ENCODE measurements around the gene SLC39A2. TPM values are rescaled to one million over a fixed set of nuclear protein-coding genes. Genes with fewer than 3 reads are reported as not detected.

SLC39A2 gene
- total RNA-seq, 4 donors from 2014 or later, result 8.6 to 23.2 (median 14.9) TPM

GRCh38 chr14:21025371-21026273 lies 26.5 kb downstream of the SLC39A2 start:
- DNase-seq, result no peak
- peaks cover 0 to 18% (median under 1%) of the 10 kb centered on the region in 3 donors for H3K36me3 ChIP-seq
- intact Hi-C loops (cut with DNase I), result no loop called here
- H3K4me3 ChIP-seq, result peak overlapping the region; percentile 68 to 94 (median 80)
- TF ChIP-seq CTCF (IDR thresholded peaks at IDR 0.05) (peak in 1 of 6 experiments; percentile 6), POLR2A (IDR thresholded peaks at IDR 0.05) (no peak)
- no peaks in the 10 kb centered on the region for H3K27me3 ChIP-seq
- H3K9me3 ChIP-seq, result no peaks in the 10 kb centered on the region
- H3K4me1 ChIP-seq, result peaks cover 12 to 62% (median 25%) of the 10 kb centered on the region in 3 donors
- peak overlapping the region; percentile 81 to 95 (median 90) for H3K27ac ChIP-seq
- WGBS, 2 donors, result 15 to 28% methylated on average over 2 to 33 of the region's 58 CpGs

GRCh38 chr14:21026274-21026987 lies 27.3 kb downstream of the SLC39A2 start:
- H3K9me3 ChIP-seq, result no peaks in the 10 kb centered on the region
- TF ChIP-seq CTCF (IDR thresholded peaks at IDR 0.05) (no peak), POLR2A (IDR thresholded peaks at IDR 0.05) (no peak)
- peak overlapping the region in 3 of 4 donors; percentile 76 to 94 (median 83) for H3K4me3 ChIP-seq
- H3K36me3 ChIP-seq, result peaks cover 0 to 10% (median 0%) of the 10 kb centered on the region in 3 donors
- 43 to 63% methylated on average over 5 to 7 of the region's 7 CpGs for WGBS, 2 donors
- H3K27ac ChIP-seq, result peak overlapping the region; percentile 81 to 95 (median 90)
- no peak for DNase-seq
- H3K4me1 ChIP-seq, result peaks cover 12 to 54% (median 25%) of the 10 kb centered on the region in 3 donors
- intact Hi-C loops (cut with DNase I), result no loop called here
- no peaks in the 10 kb centered on the region for H3K27me3 ChIP-seq

- H3K36me3 ChIP-seq, result peaks cover 0 to 5% (median 0%) of the 10 kb centered on the region in 3 donors
- H3K4me3 ChIP-seq, result no peak overlapping the region
- no peaks in the 10 kb centered on the region for H3K9me3 ChIP-seq
- intact Hi-C loops (cut with DNase I), result no loop called here
- H3K4me1 ChIP-seq, result peaks cover 12 to 49% (median 25%) of the 10 kb centered on the region in 3 donors
- TF ChIP-seq CTCF (IDR thresholded peaks at IDR 0.05), result no peak
- no peak for TF ChIP-seq POLR2A (IDR thresholded peaks at IDR 0.05)
- no peak for DNase-seq
- 45% methylated on average over 3 of the region's 3 CpGs; no CpG with 5 or more reads in 1 of the 2 donors for WGBS, 2 donors
- peak overlapping the region; percentile 81 to 95 (median 90) for H3K27ac ChIP-seq
- no peaks in the 10 kb centered on the region for H3K27me3 ChIP-seq
These were observed 27.9 kb downstream of the SLC39A2 start for GRCh38 chr14:21026988-21027315.

- H3K4me3 ChIP-seq, result no peak within 1 kb of the TSS
- intact Hi-C loops (cut with DNase I), result no loop called here
- H3K27me3 ChIP-seq, result no peaks in the 10 kb centered on the region
- WGBS, 2 donors, result 78 to 79% methylated on average over 4 to 5 of the region's 5 CpGs
- H3K4me1 ChIP-seq, result peaks cover 0 to 28% (median 9%) of the 10 kb centered on the region in 3 donors
- H3K9me3 ChIP-seq, result no peaks in the 10 kb centered on the region
- TF ChIP-seq CTCF (IDR thresholded peaks at IDR 0.05) (no peak), POLR2A (IDR thresholded peaks at IDR 0.05) (no peak)
- no peak within 1 kb of the TSS for H3K27ac ChIP-seq
- DNase-seq, result no peak
- H3K36me3 ChIP-seq, result no peaks in the 10 kb centered on the region
These were observed 30.8 kb downstream of the SLC39A2 start, which contains the start of gene TPPP2 for GRCh38 chr14:21029917-21030316. Gene TPPP2, plus strand, starts transcription at chr14:21030217. Its CDS starts 365 bp downstream, at chr14:21030582.
